GM19328 (cell line): Measurements from ENCODE around the gene SCUBE1.

Experiments
- ATAC-seq: cut with Tn5 transposase; IDR thresholded peaks from one replicate; pipeline ENCODE4 v1.9.1; 2021; ENCODE audit warnings: mild to moderate bottlenecking, moderate library complexity; ENCODE audit not compliant: unreplicated experiment

The SCUBE1 gene

GRCh38 chr22:43240614-43241013, 102.6 kb downstream of the SCUBE1 start:
- ATAC-seq, result no peak

- no peak for ATAC-seq
Measured at GRCh38 chr22:43239956-43240355, 103.2 kb downstream of the SCUBE1 start.

- ATAC-seq, result no peak
Measured at GRCh38 chr22:43239193-43239780, 103.9 kb downstream of the SCUBE1 start.

- no peak for ATAC-seq
Measured at GRCh38 chr22:43238526-43239006, 104.6 kb downstream of the SCUBE1 start.

- no peak for ATAC-seq
Measured at GRCh38 chr22:43237280-43237679, 105.9 kb downstream of the SCUBE1 start.

- no peak for ATAC-seq
Measured at GRCh38 chr22:43236411-43237166, 106.6 kb downstream of the SCUBE1 start.

GRCh38 chr22:43235445-43236409, 107.4 kb downstream of the SCUBE1 start:
- ATAC-seq, result no peak

- ATAC-seq, result no peak
Measured at GRCh38 chr22:43234264-43234988, 108.7 kb downstream of the SCUBE1 start.

- ATAC-seq, result no peak
Measured at GRCh38 chr22:43233529-43233928, 109.6 kb downstream of the SCUBE1 start.

- no peak for ATAC-seq
Measured at GRCh38 chr22:43232445-43232844, 110.7 kb downstream of the SCUBE1 start.

GRCh38 chr22:43231724-43232034, 111.5 kb downstream of the SCUBE1 start:
- ATAC-seq, result no peak

GRCh38 chr22:43230971-43231723, 112.0 kb downstream of the SCUBE1 start:
- ATAC-seq, result no peak

- ATAC-seq, result no peak
Measured at GRCh38 chr22:43230571-43230970, 112.6 kb downstream of the SCUBE1 start.

- ATAC-seq, result no peak
Measured at GRCh38 chr22:43228863-43229262, 114.3 kb downstream of the SCUBE1 start.

- ATAC-seq, result no peak
Measured at GRCh38 chr22:43228330-43228729, 114.8 kb downstream of the SCUBE1 start.

GRCh38 chr22:43227239-43227630, 115.9 kb downstream of the SCUBE1 start:
- no peak for ATAC-seq

- no peak for ATAC-seq
Measured at GRCh38 chr22:43226377-43227238, 116.6 kb downstream of the SCUBE1 start.

GRCh38 chr22:43225609-43226008, 117.6 kb downstream of the SCUBE1 start:
- no peak for ATAC-seq

- ATAC-seq, result no peak
Measured at GRCh38 chr22:43222987-43223386, 120.2 kb downstream of the SCUBE1 start.
